MM.1S (cell line): ENCODE data around the gene ZNF862.

ENCODE experiments used
- EZH2 ChIP-seq: fragments of 300-600 bp; sonication (generic); optimal IDR thresholded peaks from 2 replicates; pipeline ENCODE3; 2017; ENCODE audit warnings: low read depth, mild to moderate bottlenecking, antibody characterized with exemption, low read length, mixed read lengths
- TF ChIP-seq, protein P1 (sequence below): fragments of 300-600 bp; sonication (generic); IDR thresholded peaks from 2 replicates; pipeline ENCODE4 v1.5.1; 2016; ENCODE audit warnings: antibody characterized with exemption, low read length, mixed read lengths

DNA sequence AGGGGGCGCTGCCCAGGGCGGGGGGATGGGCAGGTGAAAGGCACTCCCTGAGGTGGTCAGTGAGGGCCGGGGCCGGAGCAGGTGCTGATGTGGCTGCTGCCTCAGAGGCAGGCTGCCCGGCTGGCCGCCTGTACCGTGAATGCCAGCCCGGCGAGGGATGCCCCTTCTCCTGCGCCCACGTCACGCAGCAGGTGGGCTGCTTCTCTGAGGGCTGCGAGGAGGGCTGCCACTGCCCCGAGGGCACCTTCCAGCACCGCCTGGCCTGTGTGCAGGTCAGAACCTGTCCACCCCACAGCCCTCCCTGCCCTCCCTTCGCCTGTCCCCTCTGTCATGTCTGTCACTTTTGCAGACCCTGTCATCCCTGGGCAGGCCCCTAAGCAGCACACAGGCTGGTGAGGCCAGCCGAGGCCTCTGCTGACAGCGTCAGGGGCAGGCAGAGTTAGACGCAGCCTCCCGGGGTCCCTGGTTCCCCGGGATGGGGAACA lies 21.9 kb upstream of the ZNF862 start:
- TF ChIP-seq, protein P1, sequence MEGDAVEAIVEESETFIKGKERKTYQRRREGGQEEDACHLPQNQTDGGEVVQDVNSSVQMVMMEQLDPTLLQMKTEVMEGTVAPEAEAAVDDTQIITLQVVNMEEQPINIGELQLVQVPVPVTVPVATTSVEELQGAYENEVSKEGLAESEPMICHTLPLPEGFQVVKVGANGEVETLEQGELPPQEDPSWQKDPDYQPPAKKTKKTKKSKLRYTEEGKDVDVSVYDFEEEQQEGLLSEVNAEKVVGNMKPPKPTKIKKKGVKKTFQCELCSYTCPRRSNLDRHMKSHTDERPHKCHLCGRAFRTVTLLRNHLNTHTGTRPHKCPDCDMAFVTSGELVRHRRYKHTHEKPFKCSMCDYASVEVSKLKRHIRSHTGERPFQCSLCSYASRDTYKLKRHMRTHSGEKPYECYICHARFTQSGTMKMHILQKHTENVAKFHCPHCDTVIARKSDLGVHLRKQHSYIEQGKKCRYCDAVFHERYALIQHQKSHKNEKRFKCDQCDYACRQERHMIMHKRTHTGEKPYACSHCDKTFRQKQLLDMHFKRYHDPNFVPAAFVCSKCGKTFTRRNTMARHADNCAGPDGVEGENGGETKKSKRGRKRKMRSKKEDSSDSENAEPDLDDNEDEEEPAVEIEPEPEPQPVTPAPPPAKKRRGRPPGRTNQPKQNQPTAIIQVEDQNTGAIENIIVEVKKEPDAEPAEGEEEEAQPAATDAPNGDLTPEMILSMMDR = no peak
- no peak for TF ChIP-seq EZH2
